Large intestine (tissue), 12 donors: Measurements from ENCODE around the gene TBCEL. TPM values are rescaled to one million over a fixed set of nuclear protein-coding genes. Genes with fewer than 3 reads are reported as not detected.

ENCODE experiments used
- DNase-seq, 2 donors: peaks; one replicate each; pipeline versions ENCODE4 v3.0.0 to v3.0.0-alpha.2; 2013
- H3K27ac ChIP-seq: one replicate; pipeline ENCODE4 v1.5.1; 2013; ENCODE audit warnings: low read length
- H3K27me3 ChIP-seq: 2 replicates; pipeline ENCODE4 v1.6.1; 2013; ENCODE audit warnings: low read length; ENCODE audit not compliant: control insufficient read depth, insufficient read depth
- H3K36me3 ChIP-seq: 2 replicates; pipeline ENCODE4 v1.6.1; 2013; ENCODE audit warnings: low read length; ENCODE audit not compliant: control insufficient read depth, insufficient read depth
- H3K4me1 ChIP-seq: one replicate; pipeline ENCODE4 v1.6.1; 2013; ENCODE audit warnings: low read length; ENCODE audit not compliant: control insufficient read depth, insufficient read depth
- H3K4me3 ChIP-seq: one replicate; pipeline ENCODE4 v1.5.1; 2013; ENCODE audit warnings: low read length
- H3K9me3 ChIP-seq: one replicate; pipeline ENCODE4 v1.6.1; 2013; ENCODE audit warnings: mild to moderate bottlenecking, low read depth, low read length, moderate library complexity; ENCODE audit not compliant: control insufficient read depth
- WGBS: methylation state at CpG from one replicate; pipeline ENCODE4 v1.1.5; 2013; ENCODE audit warnings: low lambda C conversion rate; ENCODE audit not compliant: insufficient coverage; 5-methylcytosine and 5-hydroxymethylcytosine counted together
- long read RNA-seq, 11 donors: transcript quantifications; one replicate each; lab custom pipeline, GENCODE V29; 2026
- polyA plus RNA-seq: library from polyadenylated mRNA; unstranded; fragments of 120-200 nt; gene quantifications from one replicate; pipeline ENCODE4 v1.2.1, GENCODE V29; 2013

The TBCEL gene
- polyA plus RNA-seq = 15.4 TPM
- long read RNA-seq, donor 1, full-length matches to known transcripts = 1 of 1 reads
- long read RNA-seq, donor 1, partial matches to known transcripts = 0 of 1 reads
- long read RNA-seq, donor 1, other reads (novel, unspliced or antisense) = 0 of 1 reads
- long read RNA-seq, donor 2, full-length matches to known transcripts = 2 of 2 reads
- long read RNA-seq, donor 2, partial matches to known transcripts = 0 of 2 reads
- long read RNA-seq, donor 2, other reads (novel, unspliced or antisense) = 0 of 2 reads
- long read RNA-seq, donor 3 = 0 reads
- long read RNA-seq, donor 4 = 0 reads
- long read RNA-seq, donor 5, full-length matches to known transcripts = 2 of 2 reads
- long read RNA-seq, donor 5, partial matches to known transcripts = 0 of 2 reads
- long read RNA-seq, donor 5, other reads (novel, unspliced or antisense) = 0 of 2 reads
- long read RNA-seq, donor 6, full-length matches to known transcripts = 2 of 2 reads
- long read RNA-seq, donor 6, partial matches to known transcripts = 0 of 2 reads
- long read RNA-seq, donor 6, other reads (novel, unspliced or antisense) = 0 of 2 reads
- long read RNA-seq, donor 7, full-length matches to known transcripts = 1 of 6 reads
- long read RNA-seq, donor 7, partial matches to known transcripts = 0 of 6 reads
- long read RNA-seq, donor 7, other reads (novel, unspliced or antisense) = 5 of 6 reads
- long read RNA-seq, donor 8, full-length matches to known transcripts = 1 of 7 reads
- long read RNA-seq, donor 8, partial matches to known transcripts = 6 of 7 reads
- long read RNA-seq, donor 8, other reads (novel, unspliced or antisense) = 0 of 7 reads
- long read RNA-seq, donor 9, full-length matches to known transcripts = 2 of 2 reads
- long read RNA-seq, donor 9, partial matches to known transcripts = 0 of 2 reads
- long read RNA-seq, donor 9, other reads (novel, unspliced or antisense) = 0 of 2 reads
- long read RNA-seq, donor 10, full-length matches to known transcripts = 4 of 4 reads
- long read RNA-seq, donor 10, partial matches to known transcripts = 0 of 4 reads
- long read RNA-seq, donor 10, other reads (novel, unspliced or antisense) = 0 of 4 reads
- long read RNA-seq, donor 11, full-length matches to known transcripts = 2 of 2 reads
- long read RNA-seq, donor 11, partial matches to known transcripts = 0 of 2 reads
- long read RNA-seq, donor 11, other reads (novel, unspliced or antisense) = 0 of 2 reads

GRCh38 chr11:121023848-121024751 is at the start of gene TBCEL:
Gene TBCEL, plus strand, starts transcription at chr11:121024102. Its CDS starts 21,589 bp downstream, at chr11:121045691.
- Histone ChIP-seq H3K4me3 (peak within 1 kb of the TSS; percentile 80), H3K36me3 (no peaks in the 10 kb centered on the region), H3K27me3 (no peaks in the 10 kb centered on the region), H3K27ac (no peak within 1 kb of the TSS), H3K4me1 (peaks cover 11% of the 10 kb centered on the region), H3K9me3 (peaks cover 2% of the 10 kb centered on the region)
- WGBS = no CpG with 5 or more reads among the region's 54 CpGs
- DNase-seq = peak; percentile 73 to 80

DNA sequence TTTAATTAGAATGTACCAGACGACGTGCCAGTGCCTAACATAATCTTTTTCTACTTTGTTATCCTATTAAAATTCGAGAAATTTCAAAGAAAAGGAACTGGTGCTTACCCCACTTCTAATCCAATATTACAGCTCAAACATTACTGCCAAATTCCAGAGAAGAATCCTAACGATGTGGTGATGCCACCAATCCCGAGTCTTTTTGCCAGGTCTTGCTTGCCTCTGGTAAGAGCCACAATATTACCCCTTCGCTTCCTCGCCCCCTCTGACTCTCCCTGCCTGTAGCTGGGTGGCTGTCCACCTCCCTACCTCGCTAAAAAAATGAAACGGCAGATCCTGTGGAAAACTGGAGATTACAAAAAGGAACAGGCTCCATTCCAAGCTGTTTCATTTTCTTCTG is 49.4 kb upstream of the TBCEL start:
- Histone ChIP-seq H3K4me3 (no peak overlapping the region), H3K36me3 (no peaks in the 10 kb centered on the region)
- 81% methylated on average over 2 of the region's 9 CpGs for WGBS

DNA sequence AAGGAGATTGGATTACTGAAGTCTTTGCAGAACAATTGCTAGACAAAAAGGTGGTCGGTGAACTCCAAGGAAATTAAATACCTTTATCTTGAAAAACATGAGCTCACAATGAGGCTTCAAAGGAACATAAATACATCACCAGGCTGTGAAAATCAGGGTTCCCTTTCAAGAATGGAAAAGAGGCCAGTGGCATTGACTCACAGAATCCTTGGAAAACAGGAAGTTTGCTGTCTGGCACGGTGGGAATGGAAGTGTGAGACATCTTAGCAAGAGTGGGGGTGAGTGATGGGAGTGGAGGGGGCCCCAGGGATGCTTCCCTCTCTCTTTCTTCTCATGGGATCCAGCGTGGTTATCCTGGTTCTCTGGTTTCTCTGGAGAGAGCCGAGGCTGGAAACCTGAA is 48.9 kb upstream of the TBCEL start:
- Histone ChIP-seq H3K27ac (no peak overlapping the region), H3K36me3 (no peaks in the 10 kb centered on the region), H3K4me3 (no peak overlapping the region), H3K4me1 (no peaks in the 10 kb centered on the region), H3K27me3 (no peaks in the 10 kb centered on the region), H3K9me3 (no peaks in the 10 kb centered on the region)
- WGBS = no CpG with 5 or more reads among the region's 4 CpGs
- no peak for DNase-seq

More for the DNA sequence above, 49.4 kb upstream of the TBCEL start:
- DNase-seq = no peak
- Histone ChIP-seq H3K4me1 (no peaks in the 10 kb centered on the region), H3K27ac (no peak overlapping the region), H3K27me3 (no peaks in the 10 kb centered on the region), H3K9me3 (no peaks in the 10 kb centered on the region)

DNA sequence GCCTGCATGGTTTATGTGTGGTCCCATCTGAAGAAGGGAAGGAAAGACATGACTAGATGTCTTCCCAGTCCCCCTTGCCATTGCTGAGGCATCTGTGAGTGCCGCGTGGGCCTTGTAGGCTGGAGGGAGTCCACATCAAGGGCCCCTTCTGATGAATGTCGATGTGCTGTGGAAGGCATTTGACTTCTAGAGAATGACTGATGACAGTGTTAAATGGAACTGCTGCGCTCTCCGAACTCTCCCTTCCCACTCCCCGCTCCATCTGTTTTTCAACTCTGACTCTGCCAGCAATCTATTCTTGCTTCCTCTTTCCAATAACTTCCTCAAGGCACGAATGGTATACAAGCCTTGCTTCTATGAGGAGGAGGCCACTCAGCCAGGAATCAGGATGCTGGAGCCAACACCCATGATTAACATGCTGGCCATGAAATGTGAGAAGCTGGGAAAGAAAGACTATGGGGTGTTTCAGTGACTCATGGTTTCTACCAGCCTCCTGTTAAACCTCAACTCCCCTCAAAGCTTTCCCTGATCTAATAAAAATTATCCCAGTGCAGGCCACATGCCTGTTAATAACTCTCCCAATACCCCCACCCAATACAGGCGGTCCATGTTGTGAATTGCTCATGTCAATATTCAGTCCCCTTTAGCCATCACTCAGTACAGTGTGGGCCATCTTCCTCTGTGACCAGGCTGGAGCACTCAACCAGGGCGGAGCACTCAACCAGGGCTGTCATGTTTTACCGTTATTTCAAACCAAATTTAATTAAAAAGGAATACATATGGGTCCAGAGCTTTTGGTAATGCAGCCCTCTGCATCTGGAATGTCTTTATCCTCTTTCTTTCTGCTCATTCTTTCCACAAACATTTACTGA is 46.4 kb upstream of the TBCEL start:
- no peaks in the 10 kb centered on the region for H3K4me1 ChIP-seq
- no peak for DNase-seq
- WGBS = 75% methylated on average over 3 of the region's 10 CpGs

DNA sequence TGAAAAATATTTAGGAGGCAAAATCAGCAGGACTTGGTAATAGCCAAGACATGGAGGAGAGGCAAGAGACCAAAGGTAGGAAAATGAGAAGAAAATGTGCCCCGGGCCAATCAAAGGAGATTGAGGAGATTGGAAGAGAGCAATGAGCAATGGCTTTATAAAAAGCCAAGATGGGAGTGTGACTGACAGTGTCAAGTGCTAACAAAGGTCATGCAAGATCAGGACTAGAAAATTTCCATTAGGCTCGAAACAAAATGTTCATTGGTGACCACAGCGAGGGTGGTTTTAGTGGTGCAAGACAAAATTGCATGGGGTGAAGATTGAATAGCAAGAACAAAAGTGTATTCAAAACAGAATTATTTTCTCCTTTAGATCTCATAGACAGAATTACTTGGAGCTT is 45.2 kb upstream of the TBCEL start:
- 90% methylated on average over 2 of the region's 3 CpGs for WGBS
- H3K9me3 ChIP-seq = no peaks in the 10 kb centered on the region
- no peaks in the 10 kb centered on the region for H3K36me3 ChIP-seq
- no peaks in the 10 kb centered on the region for H3K27me3 ChIP-seq
- no peak for DNase-seq
- no peaks in the 10 kb centered on the region for H3K4me1 ChIP-seq
- no peak overlapping the region for H3K27ac ChIP-seq
- no peak overlapping the region for H3K4me3 ChIP-seq

More for the DNA sequence above, 46.4 kb upstream of the TBCEL start:
- Histone ChIP-seq H3K4me3 (no peak overlapping the region), H3K27me3 (no peaks in the 10 kb centered on the region), H3K27ac (no peak overlapping the region), H3K36me3 (no peaks in the 10 kb centered on the region), H3K9me3 (no peaks in the 10 kb centered on the region)

GRCh38 chr11:120985718-120986569 is 38.0 kb upstream of the TBCEL start:
- Histone ChIP-seq H3K27ac (no peak overlapping the region), H3K4me3 (peak overlapping the region; percentile 39)

GRCh38 chr11:120988603-120989002 is 35.3 kb upstream of the TBCEL start:
- Histone ChIP-seq H3K4me1 (peaks cover 10% of the 10 kb centered on the region), H3K4me3 (no peak overlapping the region), H3K27ac (no peak overlapping the region), H3K27me3 (peaks cover 5% of the 10 kb centered on the region), H3K9me3 (no peaks in the 10 kb centered on the region), H3K36me3 (no peaks in the 10 kb centered on the region)
- DNase-seq = no peak
- 63% methylated on average over 1 of the region's 1 CpG for WGBS

More at GRCh38 chr11:120985718-120986569, 38.0 kb upstream of the TBCEL start:
- no CpG with 5 or more reads among the region's 72 CpGs for WGBS
- peaks cover 10% of the 10 kb centered on the region for H3K4me1 ChIP-seq
- no peaks in the 10 kb centered on the region for H3K9me3 ChIP-seq
- H3K27me3 ChIP-seq = peaks cover 2% of the 10 kb centered on the region
- DNase-seq = peak; percentile 48 to 69
- H3K36me3 ChIP-seq = no peaks in the 10 kb centered on the region

DNA sequence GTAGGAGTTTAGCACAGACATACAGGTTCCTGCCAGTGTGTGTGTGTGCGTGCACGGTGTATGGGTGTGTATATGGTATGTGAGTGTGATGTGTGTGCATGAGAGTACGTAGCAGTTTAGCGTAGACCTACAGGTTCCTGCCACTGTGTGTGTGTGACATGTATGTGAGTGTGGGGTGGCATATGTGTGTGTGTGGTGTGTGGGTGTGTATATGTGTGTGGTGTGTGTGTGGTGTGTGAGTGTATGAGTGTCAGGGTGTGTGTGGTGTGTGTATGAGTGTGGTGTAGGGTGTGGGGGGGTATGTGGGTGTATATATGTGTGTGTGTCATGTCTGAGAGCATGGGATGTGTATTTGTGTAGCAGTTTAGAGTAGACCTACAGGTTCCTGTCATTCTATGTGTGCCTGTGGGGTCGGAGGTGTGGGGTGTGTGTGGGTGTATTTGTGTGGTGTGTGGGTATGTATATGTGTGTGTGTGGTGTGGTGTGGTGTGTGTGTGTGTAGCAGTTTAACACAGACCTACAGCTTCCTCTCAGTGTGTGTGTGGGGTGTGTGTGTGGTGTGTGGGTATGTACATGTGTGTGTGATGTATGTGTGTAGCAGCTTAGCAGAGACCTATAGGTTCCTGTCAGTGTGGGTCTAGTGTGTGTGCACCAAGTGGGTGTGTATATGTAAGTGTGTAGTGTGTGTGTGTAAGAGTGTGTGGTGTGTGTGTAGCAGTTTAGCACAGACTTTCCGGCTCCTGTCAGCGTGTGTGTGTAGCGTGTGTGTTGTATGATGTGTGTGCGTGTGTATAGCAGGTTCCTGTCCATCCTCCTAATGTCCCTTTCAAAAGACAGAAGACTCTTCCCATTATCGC is 31.8 kb upstream of the TBCEL start:
- Histone ChIP-seq H3K4me3 (no peak overlapping the region), H3K4me1 (no peaks in the 10 kb centered on the region), H3K27me3 (peaks cover 3% of the 10 kb centered on the region), H3K36me3 (no peaks in the 10 kb centered on the region), H3K27ac (no peak overlapping the region), H3K9me3 (no peaks in the 10 kb centered on the region)
- 100% methylated on average over 1 of the region's 10 CpGs for WGBS
- DNase-seq = no peak
